Activated CD4-positive, CD25-positive, alpha-beta regulatory T cell treated with anti-CD3 and anti-CD28 coated beads, Interleukin-2, amount 50 U/mL, for 72 hours (primary cell): ENCODE results near the gene C1orf21.

Source experiments
- DNase-seq: peaks from one replicate; pipeline ENCODE4 v3.0.0; 2021

Gene C1orf21

GRCh38 chr1:184387476-184388318 lies 868 bp downstream of the C1orf21 start:
- no peak for DNase-seq

DNA sequence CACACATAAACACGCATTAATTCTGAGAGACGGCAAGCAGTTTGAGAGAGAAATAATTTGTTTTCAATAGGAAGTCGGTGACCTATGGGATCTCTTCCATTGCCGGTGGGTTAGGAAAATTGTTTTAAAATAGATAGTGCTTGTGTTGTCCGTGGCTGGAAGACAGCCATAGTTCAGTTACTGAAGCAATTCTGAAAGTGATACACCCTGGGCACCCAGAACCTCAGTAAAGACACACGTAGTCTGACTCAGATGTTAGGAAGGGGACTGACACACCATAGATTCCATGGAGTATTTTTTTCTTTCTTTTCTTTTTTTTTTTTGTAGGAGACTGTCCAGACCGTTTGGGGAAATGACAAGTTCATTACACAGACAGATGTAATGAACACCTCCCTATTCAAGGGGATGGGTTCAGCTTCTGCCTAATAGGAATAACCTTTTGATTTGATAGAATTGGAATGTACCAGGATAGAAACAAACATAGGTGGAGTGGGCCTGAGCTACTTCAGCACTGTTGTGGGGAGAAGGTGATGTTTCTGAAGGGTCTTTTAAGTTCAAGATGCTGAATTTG lies 1.6 kb downstream of the C1orf21 start:
- no peak for DNase-seq

DNA sequence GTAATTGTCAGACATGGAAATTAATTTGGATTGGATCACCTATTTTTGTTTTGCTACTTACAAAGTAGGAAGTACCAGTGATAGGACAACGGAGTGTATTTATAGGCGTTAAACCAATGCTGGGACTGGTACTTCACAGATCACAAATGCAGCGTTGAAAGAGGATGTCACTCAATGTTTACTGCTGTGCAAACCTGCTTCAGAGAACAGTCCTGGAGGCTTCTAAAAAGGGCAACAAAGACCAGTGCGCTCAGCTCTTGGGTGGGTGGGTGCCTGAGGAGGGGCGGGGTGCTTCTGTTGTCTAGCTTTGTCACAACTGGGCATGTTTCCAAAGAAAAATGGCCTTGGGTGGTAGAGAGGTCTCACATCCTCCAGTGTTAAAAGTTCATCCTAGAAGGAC lies 2.1 kb downstream of the C1orf21 start:
- no peak for DNase-seq

- DNase-seq, result no peak
Measured at GRCh38 chr1:184389446-184389845, 2.6 kb downstream of the C1orf21 start.

DNA sequence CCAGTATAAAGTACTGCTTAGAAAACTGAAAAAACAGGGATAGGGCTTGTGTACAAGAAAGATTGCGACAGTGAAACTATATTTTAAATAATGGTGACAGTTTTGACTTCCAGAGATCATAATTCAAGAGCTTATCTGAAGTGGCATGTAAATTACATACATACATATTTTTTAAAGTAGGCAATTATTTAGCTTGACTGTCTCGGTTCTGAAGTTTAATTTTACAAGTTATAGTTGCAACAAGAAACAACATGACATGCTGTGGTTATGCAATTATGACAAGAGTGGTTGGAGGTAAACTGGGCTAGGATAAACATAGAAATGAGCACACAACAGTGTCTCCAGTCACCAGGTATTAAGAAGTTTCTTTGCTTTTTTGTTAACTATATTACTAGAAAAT lies 4.1 kb downstream of the C1orf21 start:
- DNase-seq, result no peak

DNA sequence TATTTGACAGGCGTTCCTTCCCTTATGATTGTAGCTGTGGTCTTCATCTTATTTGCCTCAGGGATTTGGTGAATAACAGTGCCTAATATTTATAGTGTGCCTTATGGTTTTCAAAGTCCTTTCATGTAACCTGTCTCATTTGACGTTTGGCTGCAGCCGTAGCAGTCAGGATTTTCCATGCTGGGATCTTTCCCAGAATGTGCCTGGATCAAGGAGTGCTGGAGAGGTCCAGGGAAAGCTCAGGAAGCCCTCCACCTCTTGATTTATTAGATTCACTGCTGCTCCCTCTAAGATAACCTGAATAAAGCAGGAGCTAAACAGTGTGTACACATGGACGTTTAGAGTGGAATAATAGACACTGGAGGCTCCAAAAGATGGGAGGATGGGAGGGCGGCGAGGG lies 5.2 kb downstream of the C1orf21 start:
- DNase-seq, result no peak

DNA sequence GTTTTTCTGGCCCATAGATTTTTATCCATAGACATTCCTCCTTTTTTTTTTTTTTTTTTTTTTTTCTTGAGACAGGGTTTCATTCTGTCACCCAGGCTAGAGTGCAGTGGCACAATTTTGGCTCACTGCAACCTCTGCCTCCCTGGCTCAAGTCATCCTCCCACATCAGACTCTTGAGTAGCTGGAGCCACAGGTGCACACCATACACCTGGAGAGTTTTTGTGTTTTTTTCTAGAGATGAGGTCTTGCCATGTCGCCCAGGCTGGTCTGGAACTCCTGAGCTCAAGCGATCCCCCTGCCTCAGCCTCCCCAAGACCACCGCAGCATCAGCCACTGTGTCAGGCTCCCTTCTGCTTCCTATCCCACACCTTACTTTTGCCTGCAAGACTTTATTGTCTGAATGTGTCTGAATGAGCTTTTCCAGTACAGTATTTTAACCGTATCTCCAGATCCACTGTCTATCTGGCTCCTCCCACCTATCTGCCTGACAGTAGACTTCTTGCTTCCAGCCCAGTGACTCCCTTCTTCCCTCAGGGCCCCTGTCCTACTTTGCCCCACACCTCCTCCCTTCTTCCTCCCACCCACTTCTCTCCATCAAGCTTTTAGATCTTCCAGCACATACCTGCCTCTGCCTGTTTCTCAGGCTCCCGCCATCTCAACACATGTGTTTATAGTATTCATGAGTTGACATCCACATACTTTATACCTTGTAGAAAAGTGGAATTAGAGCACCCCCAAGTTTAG lies 6.1 kb downstream of the C1orf21 start:
- no peak for DNase-seq

DNA sequence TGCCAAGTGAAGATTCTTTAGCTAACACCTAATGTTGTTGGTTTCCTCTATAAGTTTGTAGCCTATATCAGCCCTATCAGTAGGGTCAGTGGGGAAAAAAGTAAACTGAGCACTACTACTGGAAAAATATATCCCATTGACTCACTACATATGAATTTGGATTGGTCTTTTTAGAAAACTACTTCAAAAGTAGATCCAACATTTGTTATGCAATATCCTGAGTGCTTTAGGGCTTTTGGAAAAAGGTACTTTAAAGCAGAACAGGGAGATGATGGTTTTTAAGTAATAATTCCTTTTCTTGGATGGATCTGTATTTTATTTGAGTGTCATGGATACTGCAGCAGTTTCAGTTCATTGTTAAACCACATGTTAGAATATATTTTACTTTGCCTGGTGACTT lies 7.1 kb downstream of the C1orf21 start:
- DNase-seq, result no peak

DNA sequence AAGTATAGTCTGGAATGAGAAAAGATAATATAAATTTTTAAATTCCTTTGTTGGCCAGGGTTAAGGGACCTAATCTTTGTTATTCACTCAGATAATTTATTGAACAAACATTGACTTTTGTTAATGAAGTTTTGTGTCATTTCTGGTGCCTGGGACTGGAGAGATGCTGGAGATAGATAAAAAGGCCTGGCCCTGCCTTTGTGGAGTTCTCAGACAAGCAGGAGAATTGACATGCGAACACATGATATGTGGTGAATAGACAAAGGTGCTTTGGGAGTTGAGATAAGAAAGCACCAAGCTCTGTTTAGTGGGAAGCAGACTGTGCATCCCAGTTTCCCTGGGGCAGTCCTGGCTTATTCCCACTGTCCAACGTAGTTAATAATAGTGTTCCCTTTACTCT lies 8.5 kb downstream of the C1orf21 start:
- no peak for DNase-seq

DNA sequence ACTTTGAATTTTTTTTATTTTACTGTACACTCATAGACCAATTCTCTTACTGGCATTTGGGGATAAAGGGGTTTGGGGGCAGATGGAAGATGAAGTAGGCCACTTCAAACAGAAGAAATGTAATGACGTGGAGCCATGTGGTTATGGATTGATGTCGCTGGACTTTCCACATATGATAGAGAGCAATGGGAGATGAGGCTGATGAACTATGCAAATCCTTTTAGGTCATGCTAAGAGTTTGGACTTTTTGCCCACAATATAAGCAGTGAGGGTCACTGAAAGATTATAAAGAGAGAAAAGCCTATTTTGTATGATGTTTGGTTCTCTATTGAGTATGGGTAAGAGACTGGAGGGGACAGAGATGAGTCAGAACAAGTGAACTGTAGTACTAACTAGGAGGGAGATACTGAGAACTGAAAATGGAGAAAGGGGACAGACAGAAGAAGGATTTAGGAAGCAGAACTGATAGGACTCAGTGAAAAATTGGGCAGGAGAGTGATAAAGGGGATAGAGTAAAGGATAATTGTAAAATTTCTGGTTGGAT lies 9.2 kb downstream of the C1orf21 start:
- no peak for DNase-seq

GRCh38 chr1:184399192-184399847 lies 12.5 kb downstream of the C1orf21 start:
- DNase-seq, result no peak

DNA sequence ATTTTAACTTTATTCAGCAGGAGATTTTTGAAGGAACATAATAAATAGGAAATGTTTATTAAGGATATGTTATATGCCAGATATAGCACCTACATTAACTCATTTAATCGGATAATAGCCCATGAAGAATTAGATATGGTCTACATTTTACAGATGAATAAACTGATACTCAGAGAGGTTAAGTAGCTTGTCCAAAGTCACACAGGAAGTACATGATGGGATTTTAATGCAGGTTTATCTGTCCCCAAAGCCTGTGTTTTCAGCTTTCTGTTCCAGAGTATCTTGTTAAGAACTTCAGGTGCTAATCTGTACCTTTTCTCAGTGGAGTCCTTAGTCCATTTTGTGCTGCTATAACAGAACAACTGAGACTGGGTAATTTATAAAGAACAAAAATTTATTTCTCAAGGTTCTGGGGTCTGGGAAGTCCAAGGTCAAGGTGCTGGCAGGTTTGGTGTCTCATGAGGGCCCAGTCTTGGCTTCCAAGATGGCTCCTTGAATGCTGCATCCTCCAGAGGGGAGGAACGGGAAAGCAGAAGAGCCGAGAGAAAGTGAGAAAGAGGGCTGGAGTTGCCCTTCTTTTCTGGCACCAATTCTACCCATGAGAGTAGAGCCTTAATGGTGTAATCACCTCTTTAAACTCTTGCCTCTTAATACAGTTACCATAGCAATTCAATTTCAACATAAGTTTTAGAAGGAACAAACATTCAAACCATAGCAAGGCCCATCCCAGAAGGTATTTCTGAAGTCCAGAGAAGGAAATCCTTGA lies 17.3 kb downstream of the C1orf21 start:
- DNase-seq, result no peak

DNA sequence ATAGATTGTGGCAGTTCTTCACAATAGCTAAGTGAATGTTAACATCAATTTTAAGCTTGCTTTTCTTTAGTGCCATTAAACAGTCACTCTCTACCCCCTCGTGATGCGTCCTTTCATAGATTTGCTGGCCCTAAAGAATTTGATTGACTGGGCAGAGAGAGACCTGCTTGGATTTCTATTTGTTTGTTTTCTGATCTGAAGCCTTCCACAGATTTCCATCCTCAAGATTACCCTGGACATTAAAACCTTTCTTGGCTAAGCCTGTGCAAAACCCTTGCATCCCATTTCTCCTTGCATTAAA lies 17.8 kb downstream of the C1orf21 start:
- DNase-seq, result no peak

DNA sequence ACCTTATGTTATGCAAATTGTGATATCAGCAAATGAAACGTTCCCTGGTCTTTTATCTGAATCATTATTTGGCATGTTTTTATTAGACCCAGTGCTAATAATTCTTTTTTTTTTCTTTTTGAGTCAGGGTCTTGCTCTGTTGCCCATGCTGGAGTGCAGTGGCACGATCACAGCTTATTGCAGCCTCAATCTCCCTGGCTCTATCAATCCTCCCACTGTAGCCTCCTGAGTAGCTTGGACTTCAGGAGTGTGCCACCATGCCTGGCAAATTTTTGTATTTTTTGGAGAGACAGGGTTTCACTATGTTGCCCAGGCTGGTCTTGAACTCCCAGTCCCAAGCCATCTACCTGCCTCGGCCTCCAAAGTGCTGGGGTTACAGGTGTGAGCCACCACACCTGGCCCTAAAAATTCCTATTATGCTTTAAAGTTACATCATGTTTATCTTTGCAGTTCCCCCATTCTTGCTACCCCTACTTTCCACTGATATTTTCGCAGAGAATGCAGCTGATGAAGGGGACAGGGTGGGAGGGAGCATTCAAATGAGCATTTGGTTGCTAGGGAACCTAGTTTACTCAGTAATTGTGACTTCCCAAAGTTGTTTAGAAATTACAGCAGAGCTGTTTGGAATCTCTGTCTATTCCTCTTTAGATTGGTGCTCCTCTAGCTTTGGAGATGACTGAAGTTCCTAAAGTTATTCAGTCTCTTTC lies 18.4 kb downstream of the C1orf21 start:
- DNase-seq, result no peak

- DNase-seq, result no peak
Measured at GRCh38 chr1:184405801-184406142, 18.9 kb downstream of the C1orf21 start.

DNA sequence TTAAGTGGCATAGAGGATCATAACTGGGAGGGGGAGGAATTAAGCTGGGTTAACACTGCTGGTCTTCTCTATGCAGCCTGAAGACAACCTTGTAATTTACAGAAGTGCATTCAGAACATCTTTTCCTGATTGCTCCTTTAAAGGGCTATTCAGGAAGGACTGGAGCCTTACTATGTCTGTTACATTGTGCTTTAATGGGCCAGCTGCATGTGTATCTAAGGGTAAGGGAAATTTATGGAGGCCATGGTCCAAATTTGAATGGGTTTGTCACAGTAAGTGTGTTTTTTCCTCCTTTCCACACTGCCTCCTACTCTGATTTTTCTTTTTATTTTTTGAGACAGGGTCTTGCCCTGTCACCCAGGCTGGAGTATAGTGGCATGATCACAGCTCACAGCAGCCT lies 19.6 kb downstream of the C1orf21 start:
- no peak for DNase-seq

DNA sequence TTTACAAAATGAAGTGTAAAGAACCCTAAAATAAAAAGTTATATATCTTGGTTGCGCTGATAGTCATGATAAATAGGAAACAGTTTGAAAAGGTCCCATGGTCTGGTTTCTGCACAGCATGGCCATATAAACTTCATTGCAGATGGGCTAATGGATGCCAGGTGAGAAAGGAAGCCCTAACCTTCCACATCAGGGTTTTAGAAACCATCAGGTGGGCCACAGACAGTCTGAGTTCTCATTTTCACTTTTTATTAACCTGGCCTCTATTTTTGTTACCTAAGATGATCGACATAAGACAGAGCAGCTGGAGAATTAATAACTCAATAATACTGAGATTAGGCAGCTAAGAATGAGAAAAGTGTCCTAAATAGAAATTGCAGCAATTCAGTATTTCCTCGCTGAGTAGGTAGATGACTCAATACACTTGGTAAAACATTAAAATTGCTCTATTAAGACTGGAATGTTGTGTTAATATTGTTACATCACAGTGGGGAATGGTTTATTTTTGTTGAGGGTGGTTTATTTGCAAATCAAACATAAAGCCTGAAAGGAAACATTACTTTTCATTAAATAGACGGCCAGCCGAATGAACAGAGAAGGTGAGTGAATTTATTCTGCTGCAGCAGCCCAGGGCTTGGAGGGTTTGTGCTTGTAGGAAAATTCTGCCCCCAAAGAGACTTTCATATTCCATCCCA lies 21.1 kb downstream of the C1orf21 start:
- DNase-seq, result no peak

GRCh38 chr1:184408580-184408979 lies 21.8 kb downstream of the C1orf21 start:
- no peak for DNase-seq

- no peak for DNase-seq
Measured at GRCh38 chr1:184409011-184409410, 22.2 kb downstream of the C1orf21 start.

GRCh38 chr1:184412472-184412871 lies 25.6 kb downstream of the C1orf21 start:
- no peak for DNase-seq

DNA sequence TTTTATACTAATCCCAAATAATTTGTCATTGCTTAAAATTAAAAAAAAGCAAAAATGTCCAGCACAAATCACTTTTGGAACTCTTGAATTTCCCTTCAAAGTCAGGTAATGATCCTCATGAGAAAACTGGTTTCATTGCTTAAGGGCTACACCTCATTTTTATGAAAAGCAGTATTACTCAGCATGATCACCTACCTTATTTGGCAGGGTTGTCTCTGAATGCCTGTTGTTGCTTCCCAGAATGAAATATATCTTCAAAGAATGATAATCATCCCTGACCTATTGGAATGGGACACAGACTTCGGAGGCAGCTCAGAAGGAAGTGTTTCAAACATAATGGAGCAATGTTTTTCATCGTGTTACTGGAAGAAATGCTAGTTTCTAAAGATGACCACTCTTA lies 29.7 kb downstream of the C1orf21 start:
- DNase-seq, result no peak

- DNase-seq, result no peak
Measured at GRCh38 chr1:184416946-184417345, 30.1 kb downstream of the C1orf21 start.
